HG03558 (cell line): ENCODE measurements around the gene PDPK1.
"Not testable (repeated sequence)": the region's sequence is repeated elsewhere in the genome, so short reads cannot be mapped to it uniquely, and the experiment has no call there.

Experiments
- ATAC-seq: cut with Tn5 transposase; IDR thresholded peaks from one replicate; pipeline ENCODE4 v1.9.1; 2021; ENCODE audit warnings: moderate number of reproducible peaks; ENCODE audit not compliant: unreplicated experiment; ENCODE audit errors: extremely low read depth

Gene PDPK1

GRCh38 chr16:2539192-2539844 is 1.5 kb downstream of the PDPK1 start:
- ATAC-seq = not testable (repeated sequence)

GRCh38 chr16:2539845-2540458 is 2.1 kb downstream of the PDPK1 start:
- ATAC-seq = not testable (repeated sequence)

GRCh38 chr16:2540912-2541311 is 3.1 kb downstream of the PDPK1 start:
- not testable (repeated sequence) for ATAC-seq

- not testable (repeated sequence) for ATAC-seq
These were observed 3.6 kb downstream of the PDPK1 start for GRCh38 chr16:2541409-2541808.

GRCh38 chr16:2543771-2544170 is 6.0 kb downstream of the PDPK1 start:
- ATAC-seq = not testable (repeated sequence)

- ATAC-seq = not testable (repeated sequence)
These were observed 12.6 kb downstream of the PDPK1 start for GRCh38 chr16:2550283-2550878.

- not testable (repeated sequence) for ATAC-seq
These were observed 13.6 kb downstream of the PDPK1 start for GRCh38 chr16:2551420-2551889.

- not testable (repeated sequence) for ATAC-seq
These were observed 17.0 kb downstream of the PDPK1 start for GRCh38 chr16:2554709-2555425.

- ATAC-seq = not testable (repeated sequence)
These were observed 19.3 kb downstream of the PDPK1 start for GRCh38 chr16:2557150-2557549.

GRCh38 chr16:2560131-2560797 is 22.4 kb downstream of the PDPK1 start:
- not testable (repeated sequence) for ATAC-seq

- not testable (repeated sequence) for ATAC-seq
These were observed 22.9 kb downstream of the PDPK1 start for GRCh38 chr16:2560798-2561133.

- not testable (repeated sequence) for ATAC-seq
These were observed 29.7 kb downstream of the PDPK1 start for GRCh38 chr16:2567506-2567905.

- ATAC-seq = not testable (repeated sequence)
These were observed 30.8 kb downstream of the PDPK1 start for GRCh38 chr16:2568573-2568972.

- not testable (repeated sequence) for ATAC-seq
These were observed 34.9 kb downstream of the PDPK1 start for GRCh38 chr16:2572704-2573103.

- not testable (repeated sequence) for ATAC-seq
These were observed 38.0 kb downstream of the PDPK1 start for GRCh38 chr16:2575839-2576238.

- ATAC-seq = not testable (repeated sequence)
These were observed 39.2 kb downstream of the PDPK1 start for GRCh38 chr16:2577044-2577443.

GRCh38 chr16:2578905-2579304 is 41.1 kb downstream of the PDPK1 start:
- ATAC-seq = not testable (repeated sequence)

GRCh38 chr16:2580143-2580542 is 42.3 kb downstream of the PDPK1 start:
- ATAC-seq = not testable (repeated sequence)

- ATAC-seq = not testable (repeated sequence)
These were observed 43.0 kb downstream of the PDPK1 start for GRCh38 chr16:2580818-2581217.
